Effector CD4-positive, alpha-beta T cell (primary cell): ENCODE data around the gene FCGR2B. TPM values are rescaled to one million over a fixed set of nuclear protein-coding genes. Genes with fewer than 3 reads are reported as not detected.
"Not testable (repeated sequence)": the region's sequence is repeated elsewhere in the genome, so short reads cannot be mapped to it uniquely, and the experiment has no call there.

ENCODE experiments used
- DNase-seq: peaks from one replicate; pipeline ENCODE4 v3.0.0-alpha.2; 2020
- total RNA-seq: gene quantifications from one replicate; lab custom pipeline; 2026; lab: John Stamatoyannopoulos, UW

FCGR2B gene
- total RNA-seq: not detected

GRCh38 chr1:161662684-161663339, at the start of gene FCGR2B:
FCGR2B (plus strand) TSS chr1:161663143; CDS start chr1:161663242, 99 bp downstream.
- not testable (repeated sequence) for DNase-seq

- not testable (repeated sequence) for DNase-seq
Measured at GRCh38 chr1:161616417-161616816, 46.5 kb upstream of the FCGR2B start.

GRCh38 chr1:161618517-161618916, 44.4 kb upstream of the FCGR2B start:
- DNase-seq: not testable (repeated sequence)

- DNase-seq: not testable (repeated sequence)
Measured at GRCh38 chr1:161620399-161620798, 42.5 kb upstream of the FCGR2B start.

DNA sequence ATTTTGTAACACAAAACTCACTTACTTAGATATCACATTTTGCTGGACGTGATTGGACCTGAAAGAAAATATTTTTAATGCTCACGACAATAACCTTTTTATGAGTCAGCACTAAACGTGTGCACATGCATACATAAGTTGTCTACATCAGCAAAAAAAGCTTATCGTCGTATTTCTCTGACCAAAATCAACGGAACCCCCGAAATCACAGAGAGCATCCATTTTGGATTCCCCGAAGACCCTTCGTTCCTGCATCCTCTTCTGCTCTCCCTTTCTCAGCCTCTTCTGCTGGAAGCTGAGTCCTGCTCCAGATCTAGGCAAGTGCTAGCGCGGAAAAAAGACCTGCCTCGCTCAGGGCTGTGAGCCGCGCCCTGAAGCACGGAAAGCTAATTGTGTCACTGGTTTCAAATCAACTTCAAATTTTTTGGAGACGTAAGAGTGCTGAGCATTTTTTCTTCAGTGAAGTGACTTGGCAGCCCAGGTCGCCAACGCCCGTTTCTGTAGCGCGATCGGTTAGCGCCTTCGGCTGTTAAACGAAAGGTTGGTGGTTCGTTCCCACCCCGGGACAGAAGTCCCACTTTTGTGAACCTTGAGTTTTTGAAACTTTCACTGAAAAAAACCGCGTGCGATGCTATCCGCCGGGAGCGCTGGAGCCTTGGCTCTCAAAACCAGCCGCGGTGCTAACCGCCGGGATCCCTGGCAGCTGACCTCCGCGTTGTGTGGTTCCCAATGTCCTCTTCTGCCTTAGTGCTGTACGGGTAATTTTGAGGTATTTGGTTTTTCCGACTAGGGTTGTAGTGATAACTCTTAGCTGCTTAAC, 41.6 kb upstream of the FCGR2B start:
- DNase-seq: peak; percentile 67

DNA sequence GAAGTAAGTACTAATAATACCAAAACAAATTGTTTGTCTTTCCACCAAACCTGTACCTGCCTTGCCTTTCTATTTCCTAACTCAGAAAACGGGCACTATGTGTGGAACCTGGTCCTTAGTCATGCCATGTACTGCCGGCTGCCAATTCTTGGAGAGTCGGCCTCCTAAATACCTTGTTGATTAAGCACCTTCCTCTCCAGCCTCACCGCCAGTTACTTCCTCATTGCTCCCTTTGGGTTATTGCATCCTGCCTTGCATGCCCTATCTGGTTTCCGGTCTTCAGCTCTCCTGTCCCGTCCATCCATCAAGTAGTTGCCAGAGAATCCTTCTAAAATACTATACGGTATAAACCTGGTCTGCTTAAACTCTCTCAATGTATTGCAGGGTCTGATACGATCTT, 40.9 kb upstream of the FCGR2B start:
- not testable (repeated sequence) for DNase-seq

DNA sequence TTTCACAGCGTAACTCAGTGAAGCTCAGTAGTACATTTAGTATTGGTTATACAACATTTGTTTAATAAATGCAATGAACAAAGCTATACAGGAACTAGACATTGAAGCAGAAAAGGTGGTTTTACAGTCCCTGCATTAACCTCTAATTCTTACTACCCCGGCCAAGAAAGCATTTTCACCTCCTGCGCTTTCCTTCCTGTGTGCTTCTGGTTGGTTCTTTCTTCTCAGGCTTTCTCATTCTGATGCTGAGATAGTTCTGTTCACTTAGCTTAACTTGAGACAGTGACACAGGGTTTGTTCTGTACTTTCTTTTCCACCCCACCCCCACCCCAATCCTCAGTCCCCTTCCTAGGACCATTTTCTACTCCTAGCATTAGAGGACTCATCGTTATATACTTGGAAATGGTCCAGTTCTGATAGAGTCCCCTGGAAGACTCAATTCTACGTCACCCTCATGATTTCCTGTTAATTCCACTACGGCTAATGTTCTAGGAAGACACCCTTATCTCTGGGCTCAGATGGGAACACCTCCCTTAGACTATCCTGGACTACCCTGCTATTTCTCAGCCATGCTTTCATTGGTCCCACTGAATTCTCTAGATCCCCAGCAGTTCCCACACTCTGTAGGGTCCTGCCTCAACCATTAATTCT, 39.4 kb upstream of the FCGR2B start:
- not testable (repeated sequence) for DNase-seq

GRCh38 chr1:161624605-161625004, 38.3 kb upstream of the FCGR2B start:
- DNase-seq: not testable (repeated sequence)

- DNase-seq: not testable (repeated sequence)
Measured at GRCh38 chr1:161626445-161627146, 36.3 kb upstream of the FCGR2B start.

DNA sequence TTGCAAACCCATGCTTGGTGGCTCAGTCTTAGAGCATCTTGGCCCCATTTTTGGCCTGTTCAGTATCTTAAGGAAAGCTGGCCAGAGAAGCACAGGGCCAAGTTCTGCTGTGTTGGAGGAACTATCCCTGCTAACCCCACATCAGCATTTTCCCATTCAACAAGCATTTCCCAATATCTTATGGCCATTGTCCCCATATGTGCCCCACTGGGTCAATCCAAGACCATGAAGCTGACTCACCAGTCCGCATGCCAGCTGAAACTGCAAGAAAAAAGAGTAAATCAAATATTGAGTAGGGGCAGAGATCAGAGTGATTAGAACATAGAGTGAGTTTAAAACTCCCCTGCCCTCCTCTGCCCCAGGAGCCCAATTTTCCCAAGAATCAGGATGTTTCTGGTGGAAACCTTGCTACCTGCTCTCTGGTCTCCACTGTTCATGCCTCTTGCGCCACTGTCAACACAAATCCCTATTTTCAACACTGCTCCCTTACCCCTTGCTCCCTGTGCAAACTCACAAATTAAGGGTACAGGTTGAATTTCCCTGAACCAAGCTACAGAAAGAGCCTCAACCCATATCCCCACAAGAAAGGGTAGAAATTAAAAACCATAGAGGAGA, 32.7 kb upstream of the FCGR2B start:
- not testable (repeated sequence) for DNase-seq

DNA sequence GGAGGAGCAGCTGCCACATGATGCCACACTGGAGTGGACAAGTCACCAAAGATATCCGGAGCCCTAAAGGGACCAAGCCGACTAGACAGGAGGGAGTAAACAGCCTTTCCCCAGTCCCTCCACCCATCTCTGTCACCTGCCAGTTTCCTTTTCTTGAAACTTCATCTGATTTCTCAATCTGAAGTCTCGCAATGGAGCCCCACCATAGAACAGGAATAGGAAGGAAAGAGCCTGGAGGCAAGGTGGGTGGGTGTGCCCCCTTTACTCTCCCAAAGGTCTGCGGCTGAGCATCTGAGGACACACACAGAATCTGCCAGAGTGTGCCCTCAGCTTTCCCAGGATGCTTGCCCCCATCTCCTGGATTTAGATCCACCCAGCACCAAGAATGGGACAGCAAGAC, 31.9 kb upstream of the FCGR2B start, which contains the start of gene FCGR3B:
FCGR3B (minus strand) TSS at position 101 of the 400 bp plus-strand sequence; CDS start at position 19, 82 bp downstream.
- DNase-seq: no peak

GRCh38 chr1:161634993-161635392, 27.9 kb upstream of the FCGR2B start:
- DNase-seq: not testable (repeated sequence)

DNA sequence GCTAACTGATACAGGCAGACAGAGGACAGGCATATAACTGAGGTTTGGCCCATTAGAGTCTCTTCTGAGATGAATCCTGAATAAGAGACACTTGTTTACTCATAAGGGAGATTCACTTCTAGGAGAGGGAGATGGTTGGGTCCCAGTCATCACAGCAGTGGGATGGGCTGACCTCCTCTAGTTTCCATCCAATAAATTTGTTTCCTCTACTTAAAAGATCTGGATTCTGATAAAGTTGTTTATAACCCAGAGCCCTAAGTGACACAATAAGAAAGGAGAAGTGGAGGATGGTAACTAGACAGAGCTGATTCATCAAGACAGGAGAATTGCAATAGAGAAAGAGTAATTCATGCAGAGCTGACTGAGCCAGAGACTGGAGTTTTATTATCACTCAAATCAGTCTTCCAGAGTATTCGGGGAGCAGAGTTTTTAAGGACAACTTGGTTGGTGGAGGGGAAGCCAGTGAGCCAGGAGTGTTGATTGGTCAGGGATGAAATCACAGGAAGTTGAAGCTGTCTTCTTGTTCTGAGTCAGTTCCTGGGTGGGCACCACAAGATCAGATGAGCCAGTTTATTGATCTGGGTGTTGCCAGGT, 26.7 kb upstream of the FCGR2B start:
- DNase-seq: not testable (repeated sequence)

- not testable (repeated sequence) for DNase-seq
Measured at GRCh38 chr1:161636976-161637375, 26.0 kb upstream of the FCGR2B start.

- DNase-seq: not testable (repeated sequence)
Measured at GRCh38 chr1:161638251-161638993, 24.5 kb upstream of the FCGR2B start.

- DNase-seq: not testable (repeated sequence)
Measured at GRCh38 chr1:161639203-161639602, 23.7 kb upstream of the FCGR2B start.

GRCh38 chr1:161642697-161643096, 20.2 kb upstream of the FCGR2B start:
- not testable (repeated sequence) for DNase-seq

- DNase-seq: not testable (repeated sequence)
Measured at GRCh38 chr1:161643481-161644208, 19.3 kb upstream of the FCGR2B start.

DNA sequence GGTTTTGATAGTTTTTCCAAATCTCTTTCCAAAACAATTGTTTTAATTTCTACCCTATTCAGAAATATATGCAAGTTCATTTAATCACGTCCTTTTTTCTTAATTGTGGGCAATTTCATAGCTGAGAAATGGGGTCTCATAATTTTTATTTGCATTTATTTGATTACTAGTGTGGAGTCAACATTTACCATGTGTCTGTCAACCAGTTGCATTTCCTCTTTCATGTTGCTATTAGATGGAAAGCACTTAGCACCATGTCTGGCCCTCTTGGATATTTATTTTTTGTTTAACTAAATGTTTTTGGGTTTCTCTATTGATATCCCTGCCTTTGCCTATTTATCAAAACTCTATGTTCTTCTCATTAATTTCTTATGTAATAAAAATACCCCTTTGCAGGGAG, 18.1 kb upstream of the FCGR2B start:
- not testable (repeated sequence) for DNase-seq
